Neural cell (in vitro differentiated cells): Measurements from ENCODE around the gene HIVEP3. TPM values are rescaled to one million over a fixed set of nuclear protein-coding genes. Genes with fewer than 3 reads are reported as not detected.

Experiments used
- H2AFZ ChIP-seq: fragments of 200-600, 300-800 bp; sonication (generic), shearing (Covaris generic); 2 replicates; pipeline ENCODE4 v1.6.0; 2014; ENCODE audit warnings: low read depth, mild to moderate bottlenecking, antibody characterized with exemption, low read length, moderate library complexity
- H3F3A ChIP-seq: fragments of 200-600 bp; shearing (Covaris generic); 2 replicates; pipeline ENCODE4 v1.6.1; 2016; ENCODE audit warnings: mild to moderate bottlenecking, moderate library complexity, mixed read lengths, antibody characterized with exemption, low read length; ENCODE audit not compliant: insufficient read depth, poor library complexity, severe bottlenecking
- H3K27ac ChIP-seq: fragments of 200-600, 300-800 bp; sonication (generic), shearing (Covaris generic); 2 replicates; pipeline ENCODE4 v1.5.1; 2014; ENCODE audit warnings: mild to moderate bottlenecking, low read length, moderate library complexity
- H3K27me3 ChIP-seq: fragments of 300-800, 200-600 bp; sonication (generic), shearing (Covaris generic); 2 replicates; pipeline ENCODE4 v1.6.0; 2014; ENCODE audit warnings: mild to moderate bottlenecking, low read depth, low read length, moderate library complexity; ENCODE audit not compliant: insufficient read depth
- H3K36me3 ChIP-seq: fragments of 300-800, 200-600 bp; sonication (generic), shearing (Covaris generic); 2 replicates; pipeline ENCODE4 v1.5.1; 2014; ENCODE audit warnings: mild to moderate bottlenecking, antibody characterized with exemption, low read length, moderate library complexity; ENCODE audit not compliant: insufficient read depth
- H3K4me2 ChIP-seq: fragments of 300-800, 200-600 bp; sonication (generic), shearing (Covaris generic); 2 replicates; pipeline ENCODE4 v1.6.0; 2014; ENCODE audit warnings: mild to moderate bottlenecking, low read length
- H3K4me3 ChIP-seq: fragments of 300-800, 200-600 bp; sonication (generic), shearing (Covaris generic); 2 replicates; pipeline ENCODE4 v1.5.1; 2014; ENCODE audit warnings: mild to moderate bottlenecking, low read length, moderate library complexity
- H3K79me2 ChIP-seq: fragments of 200-600 bp; shearing (Covaris generic); replicated peaks from 2 replicates; pipeline ENCODE4 v1.6.0; 2014; ENCODE audit warnings: mild to moderate bottlenecking, low read length, moderate library complexity; ENCODE audit not compliant: insufficient read depth
- H3K9ac ChIP-seq: fragments of 300-800, 200-600 bp; sonication (generic), shearing (Covaris generic); 2 replicates; pipeline ENCODE4 v1.6.1; 2016; ENCODE audit warnings: mild to moderate bottlenecking, low read length, mixed read lengths
- H3K9me2 ChIP-seq: fragments of 200-600 bp; shearing (Covaris generic); 2 replicates; pipeline ENCODE4 v1.6.1; 2016; ENCODE audit warnings: mild to moderate bottlenecking, low read length, mixed read lengths; ENCODE audit not compliant: insufficient read depth
- H3K9me3 ChIP-seq: fragments of 200-600, 300-800 bp; sonication (generic), shearing (Covaris generic); 2 replicates; pipeline ENCODE4 v1.6.1; 2016; ENCODE audit warnings: mild to moderate bottlenecking, mixed run types, low read length, moderate library complexity, mixed read lengths
- H4K20me1 ChIP-seq: fragments of 200-600 bp; shearing (Covaris generic); 2 replicates; pipeline ENCODE4 v1.6.1; 2016; ENCODE audit warnings: mild to moderate bottlenecking, mixed run types; ENCODE audit not compliant: insufficient read depth
- EP300 ChIP-seq: fragments of 450-650 bp; conservative IDR thresholded peaks from 2 replicates; pipeline ENCODE4 v1.6.1; 2014; ENCODE audit warnings: antibody characterized with exemption, mild to moderate bottlenecking, moderate library complexity; ENCODE audit not compliant: poor library complexity, severe bottlenecking
- EZH2 ChIP-seq: fragments of 200-600, 300-800 bp; shearing (Covaris generic), sonication (generic); IDR thresholded peaks from 2 replicates; pipeline ENCODE4 v1.6.1; 2014; ENCODE audit warnings: antibody characterized with exemption, low read length, borderline replicate concordance, mild to moderate bottlenecking; ENCODE audit not compliant: insufficient read depth, poor library complexity, severe bottlenecking
- MXI1 ChIP-seq: fragments of 450-650 bp; conservative IDR thresholded peaks from 2 replicates; pipeline ENCODE4 v1.6.1; 2014; ENCODE audit warnings: antibody characterized with exemption, mild to moderate bottlenecking; ENCODE audit not compliant: poor library complexity, severe bottlenecking
- POLR2AphosphoS5 ChIP-seq: IDR thresholded peaks from 2 replicates; pipeline ENCODE4 v1.6.1; 2012
- RAD21 ChIP-seq: fragments of 450-650 bp; conservative IDR thresholded peaks from 2 replicates; pipeline ENCODE4 v1.6.1; 2014; ENCODE audit warnings: antibody characterized with exemption, mild to moderate bottlenecking, moderate library complexity
- SMC3 ChIP-seq: fragments of 450-650 bp; conservative IDR thresholded peaks from 2 replicates; pipeline ENCODE4 v1.6.1; 2014; ENCODE audit warnings: antibody characterized with exemption, mild to moderate bottlenecking, moderate library complexity; ENCODE audit not compliant: poor library complexity
- TAF1 ChIP-seq: IDR thresholded peaks from 2 replicates; pipeline ENCODE4 v1.6.1; 2012; ENCODE audit warnings: low read depth
- polyA plus RNA-seq: library from polyadenylated mRNA; depleted of rRNA; stranded (reverse); fragments of >200 nt; gene quantifications from 2 replicates; pipeline ENCODE4 v1.2.3, GENCODE V29; 2014
- TF ChIP-seq, protein P1 (sequence below): IDR thresholded peaks from 2 replicates; pipeline ENCODE4 v1.6.1; 2012; ENCODE audit warnings: borderline replicate concordance
- TF ChIP-seq, protein P2 (sequence below): fragments of 450-650 bp; IDR thresholded peaks from 2 replicates; pipeline ENCODE4 v1.5.1; 2014; ENCODE audit warnings: antibody characterized with exemption, mild to moderate bottlenecking, moderate library complexity; ENCODE audit not compliant: poor library complexity, severe bottlenecking

Gene HIVEP3
- polyA plus RNA-seq, 1 donor from 2014 or later = 2.6 TPM

DNA sequence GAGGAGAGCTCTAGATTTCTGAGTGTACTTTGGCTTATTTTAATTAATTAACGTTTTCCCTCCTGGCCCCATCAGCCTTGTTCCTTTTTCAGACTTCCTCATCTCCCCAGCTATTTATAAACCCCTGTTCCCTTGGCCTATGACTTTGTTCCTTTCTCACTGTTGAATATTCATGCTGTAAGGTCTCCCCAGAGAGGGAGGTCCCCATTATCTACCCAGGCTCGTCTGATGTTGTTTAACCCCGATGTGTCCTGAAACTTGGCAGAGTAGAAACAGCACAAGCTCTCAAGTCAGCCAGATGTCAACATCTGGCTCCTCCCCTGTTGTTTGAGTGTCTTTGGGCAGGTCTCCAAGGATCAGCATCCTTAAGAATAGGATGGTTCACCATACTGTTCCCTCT is 153.6 kb downstream of the HIVEP3 start:
- Histone ChIP-seq H3K4me3 (peak overlapping the region; percentile 32), H3F3A (no peaks in the 10 kb centered on the region), H3K36me3 (no peaks in the 10 kb centered on the region), H3K79me2 (no peaks in the 10 kb centered on the region), H3K27ac (peak overlapping the region; percentile 59), H3K27me3 (no peaks in the 10 kb centered on the region), H4K20me1 (no peaks in the 10 kb centered on the region), H3K4me2 (no peak overlapping the region), H2AFZ (no peak overlapping the region), H3K9me3 (no peaks in the 10 kb centered on the region), H3K9ac (no peak overlapping the region), H3K9me2 (no peaks in the 10 kb centered on the region)
- TF ChIP-seq EP300 = no peak
- no peak for TF ChIP-seq TAF1
- no peak for TF ChIP-seq RAD21
- TF ChIP-seq, protein P1, sequence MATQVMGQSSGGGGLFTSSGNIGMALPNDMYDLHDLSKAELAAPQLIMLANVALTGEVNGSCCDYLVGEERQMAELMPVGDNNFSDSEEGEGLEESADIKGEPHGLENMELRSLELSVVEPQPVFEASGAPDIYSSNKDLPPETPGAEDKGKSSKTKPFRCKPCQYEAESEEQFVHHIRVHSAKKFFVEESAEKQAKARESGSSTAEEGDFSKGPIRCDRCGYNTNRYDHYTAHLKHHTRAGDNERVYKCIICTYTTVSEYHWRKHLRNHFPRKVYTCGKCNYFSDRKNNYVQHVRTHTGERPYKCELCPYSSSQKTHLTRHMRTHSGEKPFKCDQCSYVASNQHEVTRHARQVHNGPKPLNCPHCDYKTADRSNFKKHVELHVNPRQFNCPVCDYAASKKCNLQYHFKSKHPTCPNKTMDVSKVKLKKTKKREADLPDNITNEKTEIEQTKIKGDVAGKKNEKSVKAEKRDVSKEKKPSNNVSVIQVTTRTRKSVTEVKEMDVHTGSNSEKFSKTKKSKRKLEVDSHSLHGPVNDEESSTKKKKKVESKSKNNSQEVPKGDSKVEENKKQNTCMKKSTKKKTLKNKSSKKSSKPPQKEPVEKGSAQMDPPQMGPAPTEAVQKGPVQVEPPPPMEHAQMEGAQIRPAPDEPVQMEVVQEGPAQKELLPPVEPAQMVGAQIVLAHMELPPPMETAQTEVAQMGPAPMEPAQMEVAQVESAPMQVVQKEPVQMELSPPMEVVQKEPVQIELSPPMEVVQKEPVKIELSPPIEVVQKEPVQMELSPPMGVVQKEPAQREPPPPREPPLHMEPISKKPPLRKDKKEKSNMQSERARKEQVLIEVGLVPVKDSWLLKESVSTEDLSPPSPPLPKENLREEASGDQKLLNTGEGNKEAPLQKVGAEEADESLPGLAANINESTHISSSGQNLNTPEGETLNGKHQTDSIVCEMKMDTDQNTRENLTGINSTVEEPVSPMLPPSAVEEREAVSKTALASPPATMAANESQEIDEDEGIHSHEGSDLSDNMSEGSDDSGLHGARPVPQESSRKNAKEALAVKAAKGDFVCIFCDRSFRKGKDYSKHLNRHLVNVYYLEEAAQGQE = no peak
- TF ChIP-seq, protein P2, sequence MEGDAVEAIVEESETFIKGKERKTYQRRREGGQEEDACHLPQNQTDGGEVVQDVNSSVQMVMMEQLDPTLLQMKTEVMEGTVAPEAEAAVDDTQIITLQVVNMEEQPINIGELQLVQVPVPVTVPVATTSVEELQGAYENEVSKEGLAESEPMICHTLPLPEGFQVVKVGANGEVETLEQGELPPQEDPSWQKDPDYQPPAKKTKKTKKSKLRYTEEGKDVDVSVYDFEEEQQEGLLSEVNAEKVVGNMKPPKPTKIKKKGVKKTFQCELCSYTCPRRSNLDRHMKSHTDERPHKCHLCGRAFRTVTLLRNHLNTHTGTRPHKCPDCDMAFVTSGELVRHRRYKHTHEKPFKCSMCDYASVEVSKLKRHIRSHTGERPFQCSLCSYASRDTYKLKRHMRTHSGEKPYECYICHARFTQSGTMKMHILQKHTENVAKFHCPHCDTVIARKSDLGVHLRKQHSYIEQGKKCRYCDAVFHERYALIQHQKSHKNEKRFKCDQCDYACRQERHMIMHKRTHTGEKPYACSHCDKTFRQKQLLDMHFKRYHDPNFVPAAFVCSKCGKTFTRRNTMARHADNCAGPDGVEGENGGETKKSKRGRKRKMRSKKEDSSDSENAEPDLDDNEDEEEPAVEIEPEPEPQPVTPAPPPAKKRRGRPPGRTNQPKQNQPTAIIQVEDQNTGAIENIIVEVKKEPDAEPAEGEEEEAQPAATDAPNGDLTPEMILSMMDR = no peak
- TF ChIP-seq POLR2AphosphoS5 = no peak

DNA sequence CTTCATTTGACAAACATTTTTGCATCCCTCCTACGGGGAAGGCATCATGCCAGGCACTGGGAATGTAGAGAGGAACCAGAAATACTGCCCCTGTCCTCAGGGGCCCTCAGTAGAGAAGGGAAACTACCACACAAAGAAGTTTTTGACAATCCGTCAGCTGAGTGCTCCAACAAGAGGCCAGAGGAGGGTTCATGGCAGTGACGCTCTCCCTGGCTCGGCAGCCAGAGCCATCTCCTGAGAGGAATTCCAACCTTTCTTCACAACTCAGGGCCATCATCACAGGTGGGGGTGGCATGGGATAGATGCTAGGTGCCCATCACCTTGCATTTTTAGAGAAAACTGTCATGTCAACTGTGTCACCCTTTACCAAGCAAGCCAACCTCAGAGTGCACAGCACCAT is 154.1 kb downstream of the HIVEP3 start:
- TF ChIP-seq TAF1 (no peak), EP300 (no peak), SMC3 (no peak), MXI1 (no peak), EZH2 (no peak), POLR2AphosphoS5 (no peak), RAD21 (no peak)
- TF ChIP-seq, protein P1 = no peak
- TF ChIP-seq, protein P2 = no peak
- no peak overlapping the region for H3K9ac ChIP-seq
- H3K9me3 ChIP-seq = no peaks in the 10 kb centered on the region

More for the DNA sequence above, 154.1 kb downstream of the HIVEP3 start:
- Histone ChIP-seq H3K4me3 (peak overlapping the region; percentile 32), H3K27ac (peak overlapping the region; percentile 59), H4K20me1 (no peaks in the 10 kb centered on the region), H3K9me2 (no peaks in the 10 kb centered on the region), H3F3A (no peaks in the 10 kb centered on the region), H3K4me2 (no peak overlapping the region), H3K36me3 (no peaks in the 10 kb centered on the region), H3K79me2 (no peaks in the 10 kb centered on the region), H3K27me3 (no peaks in the 10 kb centered on the region), H2AFZ (no peak overlapping the region)
